Activated CD8-positive, alpha-beta memory T cell treated with anti-CD3 and anti-CD28 coated beads, Interleukin-2, amount 10 ng/mL, durations not matched to agents 7 days and 5 days (primary cell): ENCODE results near the gene ERC1. TPM values are rescaled to one million over a fixed set of nuclear protein-coding genes. Genes with fewer than 3 reads are reported as not detected.
"Not testable (repeated sequence)": the region's sequence is repeated elsewhere in the genome, so short reads cannot be mapped to it uniquely, and the experiment has no call there.

Source experiments
- ATAC-seq: fragments of 150-1000 bp; cut with Tn5 transposase; one replicate; pipeline ENCODE4 v1.10.0; 2021; ENCODE audit warnings: moderate library complexity
- CTCF ChIA-PET: fragments of 350-600 bp; sonication (Branson Sonifier 250); formaldehyde crosslinking; loops from one replicate; lab custom pipeline; 2021; ENCODE audit warnings: antibody characterized with exemption; lab: Charles Lee
- DNase-seq: peaks from one replicate; pipeline ENCODE4 v3.0.0-alpha.2; 2020
- H3K27ac Mint-ChIP-seq: one replicate; pipeline ENCODE4 v1.8.0; 2021; ENCODE audit warnings: mild to moderate bottlenecking, mixed read lengths
- H3K27me3 Mint-ChIP-seq: one replicate; pipeline ENCODE4 v1.8.0; 2021; ENCODE audit warnings: mixed read lengths
- H3K36me3 Mint-ChIP-seq: one replicate; pipeline ENCODE4 v1.8.0; 2021; ENCODE audit warnings: mild to moderate bottlenecking, mixed read lengths
- H3K4me1 Mint-ChIP-seq: one replicate; pipeline ENCODE4 v1.8.0; 2021; ENCODE audit warnings: mixed read lengths
- H3K4me3 Mint-ChIP-seq: one replicate; pipeline ENCODE4 v1.8.0; 2021; ENCODE audit warnings: mild to moderate bottlenecking, moderate library complexity, mixed read lengths
- H3K9me3 Mint-ChIP-seq: one replicate; pipeline ENCODE4 v1.8.0; 2022; ENCODE audit warnings: low read depth, mixed read lengths
- total RNA-seq, 2 experiments: library from RNA; stranded (reverse); gene quantifications; one replicate each; pipeline ENCODE4 v1.2.3, GENCODE V29; 2021

ERC1 gene
- total RNA-seq, 2 experiments from 2014 or later: 18.8 to 25.2 TPM

GRCh38 chr12:1318327-1319031 is 327.5 kb downstream of the ERC1 start:
- Mint-ChIP-seq H3K4me1 (peaks cover 3% of the 10 kb centered on the region), H3K27ac (no peak overlapping the region), H3K4me3 (no peak overlapping the region), H3K36me3 (peaks cover 10% of the 10 kb centered on the region), H3K9me3 (peaks cover 2% of the 10 kb centered on the region), H3K27me3 (no peaks in the 10 kb centered on the region)
- no peak for DNase-seq
- no peak for ATAC-seq
- CTCF ChIA-PET: interaction anchor here (1.5 kb wide), 1 partner anchor 226 kb away, joined by 3 read pairs; no protein-coding TSS in a partner anchor

- H3K27ac Mint-ChIP-seq: no peak overlapping the region
Measured at GRCh38 chr12:1319212-1319611, 328.2 kb downstream of the ERC1 start.

DNA sequence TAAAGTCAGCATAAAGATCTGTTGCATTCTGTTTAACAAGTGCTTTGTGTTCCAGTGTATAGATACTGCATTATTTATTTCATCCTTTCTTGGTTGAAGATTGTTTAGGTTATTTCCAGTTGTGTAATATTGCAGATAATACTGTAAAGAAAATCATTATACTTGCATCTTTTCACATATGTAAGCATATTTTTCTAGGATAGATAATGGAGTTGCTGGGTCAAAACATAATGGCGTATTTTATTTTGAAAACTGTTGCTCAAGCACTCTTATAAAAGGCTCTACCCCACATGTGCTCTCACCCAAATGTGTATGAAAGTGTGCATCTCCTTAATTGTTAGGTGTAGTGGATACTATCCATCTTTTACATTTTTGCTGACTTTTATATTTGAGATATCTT is 329.0 kb downstream of the ERC1 start:
- CTCF ChIA-PET: no interaction called here
- DNase-seq (no peak), ATAC-seq (no peak)
- Mint-ChIP-seq H3K27me3 (no peaks in the 10 kb centered on the region), H3K9me3 (no peaks in the 10 kb centered on the region), H3K4me1 (peaks cover 4% of the 10 kb centered on the region), H3K27ac (no peak overlapping the region), H3K36me3 (peaks cover 7% of the 10 kb centered on the region), H3K4me3 (no peak overlapping the region)

More at GRCh38 chr12:1319212-1319611, 328.2 kb downstream of the ERC1 start:
- CTCF ChIA-PET: no interaction called here
- DNase-seq (no peak), ATAC-seq (no peak)
- Mint-ChIP-seq H3K4me3 (no peak overlapping the region), H3K36me3 (peaks cover 9% of the 10 kb centered on the region), H3K4me1 (peaks cover 3% of the 10 kb centered on the region), H3K9me3 (peaks cover 2% of the 10 kb centered on the region), H3K27me3 (no peaks in the 10 kb centered on the region)

- CTCF ChIA-PET: no interaction called here
- no peak for ATAC-seq
Measured at GRCh38 chr12:1322821-1323220, 331.8 kb downstream of the ERC1 start.

GRCh38 chr12:1324099-1324498 is 333.1 kb downstream of the ERC1 start:
- ATAC-seq (no peak), DNase-seq (no peak)
- Mint-ChIP-seq H3K27me3 (no peaks in the 10 kb centered on the region), H3K36me3 (no peaks in the 10 kb centered on the region), H3K4me3 (no peak overlapping the region), H3K9me3 (no peaks in the 10 kb centered on the region), H3K4me1 (peaks cover 16% of the 10 kb centered on the region), H3K27ac (no peak overlapping the region)
- CTCF ChIA-PET: no interaction called here

More at GRCh38 chr12:1322821-1323220, 331.8 kb downstream of the ERC1 start:
- Mint-ChIP-seq H3K27me3 (no peaks in the 10 kb centered on the region), H3K27ac (no peak overlapping the region), H3K9me3 (no peaks in the 10 kb centered on the region), H3K4me1 (peaks cover 16% of the 10 kb centered on the region), H3K36me3 (no peaks in the 10 kb centered on the region), H3K4me3 (no peak overlapping the region)
- DNase-seq: no peak

DNA sequence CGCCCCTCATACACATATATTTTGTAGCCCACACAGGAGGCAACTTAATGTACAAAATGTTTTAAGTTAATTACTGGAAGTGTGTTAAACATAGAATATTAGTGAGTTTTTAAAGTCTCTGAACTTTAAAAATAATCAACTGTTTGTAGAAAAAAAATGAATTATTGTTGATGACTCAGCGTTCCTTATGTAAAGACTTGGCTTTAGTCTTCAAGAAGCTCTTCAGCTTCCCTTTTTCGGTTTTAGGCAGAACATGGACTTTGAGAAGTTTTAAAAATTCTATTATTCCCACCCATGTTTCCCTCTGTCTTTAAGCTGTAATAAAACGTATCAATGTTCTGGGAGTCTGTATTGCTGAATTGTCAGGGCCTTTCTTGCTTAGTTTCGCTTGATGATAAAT is 333.9 kb downstream of the ERC1 start:
- Mint-ChIP-seq H3K27me3 (no peaks in the 10 kb centered on the region), H3K4me1 (peaks cover 16% of the 10 kb centered on the region), H3K36me3 (no peaks in the 10 kb centered on the region), H3K9me3 (no peaks in the 10 kb centered on the region), H3K4me3 (no peak overlapping the region), H3K27ac (no peak overlapping the region)
- ATAC-seq (no peak), DNase-seq (no peak)
- CTCF ChIA-PET: no interaction called here

DNA sequence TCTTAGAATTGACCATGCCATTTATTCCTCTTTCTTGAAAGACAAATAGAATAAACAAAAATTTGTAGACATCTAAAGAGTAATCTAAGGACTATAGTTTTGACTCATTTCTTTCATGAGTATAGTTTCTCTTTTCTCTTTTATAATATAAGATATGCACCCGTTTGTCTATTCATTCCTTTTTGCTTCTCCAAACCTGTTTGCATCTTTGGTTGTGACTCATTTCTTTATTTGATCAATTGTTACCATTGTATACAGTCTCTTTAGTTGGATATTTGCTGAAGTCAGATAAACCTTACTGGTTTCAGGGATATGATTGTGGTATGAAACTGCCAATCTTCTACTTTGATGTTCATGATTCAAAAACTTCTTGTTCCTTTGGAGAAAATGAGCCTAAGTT is 334.6 kb downstream of the ERC1 start:
- peaks cover 16% of the 10 kb centered on the region for H3K4me1 Mint-ChIP-seq
- DNase-seq: no peak
- H3K27me3 Mint-ChIP-seq: no peaks in the 10 kb centered on the region
- peak; percentile 76 for ATAC-seq
- no peak overlapping the region for H3K4me3 Mint-ChIP-seq
- no peaks in the 10 kb centered on the region for H3K36me3 Mint-ChIP-seq
- H3K9me3 Mint-ChIP-seq: no peaks in the 10 kb centered on the region
- CTCF ChIA-PET: no interaction called here
- no peak overlapping the region for H3K27ac Mint-ChIP-seq

GRCh38 chr12:1326258-1326657 is 335.2 kb downstream of the ERC1 start:
- no peak for ATAC-seq
- H3K27ac Mint-ChIP-seq: no peak overlapping the region

GRCh38 chr12:1328391-1328790 is 337.4 kb downstream of the ERC1 start:
- H3K27me3 Mint-ChIP-seq: no peaks in the 10 kb centered on the region

More at GRCh38 chr12:1326258-1326657, 335.2 kb downstream of the ERC1 start:
- no peak for DNase-seq
- Mint-ChIP-seq H3K36me3 (no peaks in the 10 kb centered on the region), H3K4me1 (peaks cover 16% of the 10 kb centered on the region), H3K27me3 (no peaks in the 10 kb centered on the region), H3K4me3 (no peak overlapping the region), H3K9me3 (no peaks in the 10 kb centered on the region)
- CTCF ChIA-PET: no interaction called here

GRCh38 chr12:1329784-1330476 is 338.9 kb downstream of the ERC1 start:
- Mint-ChIP-seq H3K9me3 (no peaks in the 10 kb centered on the region), H3K36me3 (no peaks in the 10 kb centered on the region), H3K4me1 (peaks cover 12% of the 10 kb centered on the region), H3K27ac (no peak overlapping the region), H3K27me3 (no peaks in the 10 kb centered on the region), H3K4me3 (no peak overlapping the region)
- CTCF ChIA-PET: no interaction called here
- DNase-seq (no peak), ATAC-seq (no peak)

More at GRCh38 chr12:1328391-1328790, 337.4 kb downstream of the ERC1 start:
- Mint-ChIP-seq H3K4me3 (no peak overlapping the region), H3K9me3 (no peaks in the 10 kb centered on the region), H3K4me1 (peaks cover 12% of the 10 kb centered on the region), H3K36me3 (no peaks in the 10 kb centered on the region), H3K27ac (no peak overlapping the region)
- ATAC-seq: no peak
- CTCF ChIA-PET: no interaction called here
- no peak for DNase-seq

- H3K27me3 Mint-ChIP-seq: no peaks in the 10 kb centered on the region
- CTCF ChIA-PET: no interaction called here
- no peak overlapping the region for H3K4me3 Mint-ChIP-seq
- H3K4me1 Mint-ChIP-seq: peaks cover 10% of the 10 kb centered on the region
- H3K36me3 Mint-ChIP-seq: no peaks in the 10 kb centered on the region
- no peak overlapping the region for H3K27ac Mint-ChIP-seq
- no peak for DNase-seq
- no peak for ATAC-seq
- no peaks in the 10 kb centered on the region for H3K9me3 Mint-ChIP-seq
Measured at GRCh38 chr12:1330477-1330827, 339.4 kb downstream of the ERC1 start.

GRCh38 chr12:1332327-1332726 is 341.3 kb downstream of the ERC1 start:
- no peaks in the 10 kb centered on the region for H3K36me3 Mint-ChIP-seq
- no peaks in the 10 kb centered on the region for H3K27me3 Mint-ChIP-seq
- ATAC-seq: no peak
- no peaks in the 10 kb centered on the region for H3K4me1 Mint-ChIP-seq
- DNase-seq: no peak
- no peaks in the 10 kb centered on the region for H3K9me3 Mint-ChIP-seq
- CTCF ChIA-PET: no interaction called here
- H3K4me3 Mint-ChIP-seq: no peak overlapping the region
- H3K27ac Mint-ChIP-seq: no peak overlapping the region

DNA sequence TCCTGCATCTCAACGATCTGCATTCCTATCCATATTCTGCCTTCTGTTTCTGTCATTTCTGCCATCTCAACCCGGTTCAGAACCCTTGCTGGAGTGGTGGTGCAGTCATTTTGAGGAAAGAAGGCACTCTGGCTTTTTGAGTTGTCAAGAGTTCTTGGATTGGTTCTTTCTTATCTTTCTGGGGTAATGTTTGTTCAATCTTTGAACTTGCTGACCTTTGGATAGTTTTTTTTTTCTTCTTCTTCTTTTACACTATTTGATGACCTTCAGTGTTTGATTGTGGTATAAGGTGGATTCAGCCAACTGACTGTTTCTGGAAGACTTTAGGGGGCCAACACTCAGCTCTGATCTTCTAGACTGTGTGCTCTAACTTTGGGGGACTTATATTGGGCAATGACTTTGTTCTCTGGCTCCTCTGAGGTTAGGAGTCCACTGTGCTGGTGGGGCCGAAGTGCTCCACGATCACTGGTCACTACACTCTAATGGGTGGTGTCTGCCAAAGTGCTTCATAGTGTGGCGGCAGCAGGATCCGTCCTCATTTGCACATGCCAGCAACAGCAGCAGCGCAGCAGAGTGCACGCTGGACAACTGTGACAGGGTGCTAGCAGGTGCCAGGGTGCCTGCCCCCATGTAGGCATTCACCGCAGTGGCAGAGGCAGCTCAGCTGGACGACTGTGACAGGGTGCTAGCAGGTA is 347.6 kb downstream of the ERC1 start:
- H3K4me1 Mint-ChIP-seq: no peaks in the 10 kb centered on the region
- H3K36me3 Mint-ChIP-seq: peaks cover 3% of the 10 kb centered on the region
- CTCF ChIA-PET: no interaction called here
- no peaks in the 10 kb centered on the region for H3K9me3 Mint-ChIP-seq
- H3K27me3 Mint-ChIP-seq: no peaks in the 10 kb centered on the region
- H3K4me3 Mint-ChIP-seq: no peak overlapping the region
- no peak for DNase-seq
- H3K27ac Mint-ChIP-seq: no peak overlapping the region
- ATAC-seq: no peak

GRCh38 chr12:1339178-1339541 is 348.1 kb downstream of the ERC1 start:
- DNase-seq, H3K4me3 Mint-ChIP-seq, H3K27me3 Mint-ChIP-seq, H3K36me3 Mint-ChIP-seq, H3K27ac Mint-ChIP-seq, H3K4me1 Mint-ChIP-seq, ATAC-seq, CTCF ChIA-PET, H3K9me3 Mint-ChIP-seq: not testable (repeated sequence)
